SH-SY5Y (cell line): ENCODE data around the gene COPB2.

Experiments
- GATA2 ChIP-seq: IDR thresholded peaks from 2 replicates; pipeline ENCODE4 v1.6.1; 2011; ENCODE audit warnings: mild to moderate bottlenecking, low read depth, low read length
- GATA3 ChIP-seq: IDR thresholded peaks from 2 replicates; pipeline ENCODE4 v1.6.1; 2011; ENCODE audit warnings: low read depth, mild to moderate bottlenecking, low read length, moderate library complexity

The COPB2 gene

GRCh38 chr3:139394116-139394515 is 4.7 kb upstream of the COPB2 start:
- TF ChIP-seq GATA3: no peak
- no peak for TF ChIP-seq GATA2

DNA sequence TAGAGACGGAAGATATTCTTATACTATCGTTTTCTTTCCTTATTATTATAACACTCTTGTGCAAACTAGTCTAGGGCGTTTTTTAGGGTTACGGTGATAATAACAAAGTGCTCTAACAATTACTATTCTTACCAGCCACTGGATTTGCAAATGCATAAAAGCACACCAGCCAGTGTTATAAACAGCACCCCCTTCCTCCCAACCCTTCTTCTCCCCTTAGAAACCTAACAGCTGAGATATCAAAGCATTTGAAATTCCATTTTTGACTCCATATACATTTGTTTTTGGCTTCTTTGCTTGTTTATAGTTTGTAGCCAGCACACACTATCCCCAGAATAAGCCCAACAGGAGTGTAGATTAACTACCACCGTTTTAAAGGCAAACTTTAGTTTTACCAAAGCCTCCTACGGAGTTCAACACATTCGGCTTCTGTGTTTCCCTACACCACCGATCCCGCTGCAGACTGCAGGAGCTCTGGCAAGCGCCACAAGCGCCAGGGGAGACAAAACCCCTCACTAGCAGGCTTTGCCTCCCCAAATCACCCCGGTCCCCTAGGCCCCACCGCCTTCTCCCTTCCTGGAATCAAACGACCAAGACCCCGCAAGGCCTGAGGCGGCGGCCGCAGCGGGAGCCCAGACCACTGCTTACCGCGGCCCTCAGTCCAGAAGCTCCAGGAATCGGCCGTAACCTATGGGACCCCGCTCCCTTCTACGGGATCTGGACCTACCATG is 461 bp downstream of the COPB2 start:
- TF ChIP-seq GATA3 (no peak), GATA2 (no peak)

DNA sequence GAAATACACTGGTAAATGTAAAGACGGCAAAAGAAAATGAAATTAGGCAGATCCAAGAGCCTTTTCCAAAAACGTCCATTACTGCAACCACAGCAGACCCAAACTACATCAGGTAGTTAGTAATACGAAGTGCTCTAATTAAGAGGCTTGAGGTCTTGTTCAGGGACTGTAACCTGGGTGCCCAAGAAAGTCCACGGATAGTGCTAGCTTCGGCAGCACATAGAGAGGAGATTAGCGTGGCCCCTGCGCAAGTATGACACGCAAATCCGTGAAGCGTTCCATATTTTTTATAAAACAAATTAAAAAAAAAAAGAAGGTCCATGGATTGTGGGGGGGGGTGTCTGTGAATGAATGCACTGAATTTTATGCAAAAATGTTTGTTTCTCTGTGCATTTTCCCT is 1.4 kb downstream of the COPB2 start:
- TF ChIP-seq GATA2: no peak
- no peak for TF ChIP-seq GATA3

- TF ChIP-seq GATA3 (no peak), GATA2 (no peak)
Measured at GRCh38 chr3:139380575-139380974, 8.9 kb downstream of the COPB2 start.

- TF ChIP-seq GATA3: no peak
- no peak for TF ChIP-seq GATA2
Measured at GRCh38 chr3:139378587-139379241, 10.7 kb downstream of the COPB2 start.

DNA sequence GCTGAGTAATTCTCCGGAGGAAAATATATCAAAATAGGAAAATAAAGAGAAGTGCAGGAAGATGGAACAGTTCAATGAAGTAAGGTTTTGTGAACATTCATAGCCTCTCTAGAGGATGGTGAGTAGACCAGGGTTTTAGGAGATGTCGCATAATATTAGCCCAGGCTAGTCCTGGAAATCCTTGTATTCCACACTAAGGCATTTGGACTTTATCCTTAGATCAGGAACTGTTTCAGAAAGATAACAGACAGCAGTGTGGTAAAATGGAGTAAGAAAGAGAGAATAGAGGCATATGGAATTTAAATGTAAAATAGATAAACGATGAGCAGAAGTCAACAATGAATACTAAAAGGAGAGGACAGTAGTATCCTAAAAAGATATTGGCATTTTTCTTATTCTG is 12.1 kb downstream of the COPB2 start:
- TF ChIP-seq GATA2 (no peak), GATA3 (no peak)

GRCh38 chr3:139374099-139374498 is 15.3 kb downstream of the COPB2 start:
- TF ChIP-seq GATA2: no peak
- no peak for TF ChIP-seq GATA3

DNA sequence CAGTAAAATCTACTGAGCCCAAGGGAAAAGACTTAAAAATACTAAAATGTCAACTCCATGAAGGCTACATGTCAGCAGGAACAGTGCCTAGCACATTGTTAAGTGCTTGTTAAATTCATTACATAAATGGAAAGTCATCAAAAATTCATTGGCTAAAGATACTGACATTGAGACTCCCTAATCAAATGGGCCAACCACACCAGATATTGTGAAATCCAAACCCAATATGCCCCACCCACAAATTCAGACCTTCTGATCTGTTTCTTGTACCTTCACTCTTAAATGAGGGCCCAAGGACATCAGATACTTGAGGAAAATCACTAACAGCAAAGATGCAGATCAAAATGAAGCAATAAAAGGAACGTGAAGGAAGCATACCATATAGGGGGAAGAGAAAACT is 24.9 kb downstream of the COPB2 start:
- TF ChIP-seq GATA2 (no peak), GATA3 (no peak)

DNA sequence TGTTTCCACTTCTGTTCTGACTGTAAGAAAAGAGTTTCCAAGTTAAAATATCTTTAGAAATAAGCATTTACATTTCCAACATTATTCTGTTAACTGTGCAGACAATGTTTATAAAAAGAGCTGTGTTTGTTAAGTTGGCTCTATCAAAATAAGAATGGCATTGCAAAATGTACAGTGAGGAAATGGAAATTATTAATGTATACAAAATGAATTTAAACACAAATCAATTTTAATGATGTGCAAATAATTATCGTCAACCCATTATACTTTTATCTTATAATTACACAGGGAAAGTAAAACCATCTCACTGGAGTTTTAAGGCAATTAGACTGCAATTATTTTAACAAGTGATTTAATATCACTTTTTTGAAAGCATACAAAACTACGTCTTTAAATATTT is 28.2 kb downstream of the COPB2 start:
- TF ChIP-seq GATA3: no peak
- no peak for TF ChIP-seq GATA2

- TF ChIP-seq GATA2 (no peak), GATA3 (no peak)
Measured at GRCh38 chr3:139358841-139359562, 30.4 kb downstream of the COPB2 start.

GRCh38 chr3:139357899-139358298 is 31.5 kb downstream of the COPB2 start:
- no peak for TF ChIP-seq GATA2
- no peak for TF ChIP-seq GATA3

DNA sequence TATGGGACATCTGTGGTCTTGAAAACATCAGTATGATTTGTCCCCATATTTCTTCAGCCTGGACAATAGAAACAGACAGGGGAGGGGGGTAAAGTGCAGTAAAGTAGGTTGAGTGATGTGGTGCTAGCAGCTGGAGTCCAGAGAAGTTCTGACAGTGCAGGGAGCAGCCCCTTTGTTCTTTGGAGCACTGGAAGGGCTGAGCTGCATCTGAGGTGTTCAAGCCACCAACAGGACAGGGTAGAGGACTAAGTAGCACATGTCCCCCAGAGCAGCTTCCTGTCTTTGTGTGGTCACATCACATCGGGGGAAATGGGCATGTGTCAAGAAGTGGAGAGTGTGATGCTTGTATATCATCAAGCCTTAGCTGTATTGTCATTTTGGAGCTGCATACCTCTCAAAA is 33.6 kb downstream of the COPB2 start:
- TF ChIP-seq GATA2 (no peak), GATA3 (no peak)

- no peak for TF ChIP-seq GATA2
- TF ChIP-seq GATA3: no peak
Measured at GRCh38 chr3:139355476-139355875, 34.0 kb downstream of the COPB2 start.

- TF ChIP-seq GATA2: no peak
- TF ChIP-seq GATA3: no peak
Measured at GRCh38 chr3:139354661-139355060, 34.8 kb downstream of the COPB2 start.
